OCI-M2 (cell line): ENCODE measurements around the gene CLK2.

Experiments used
- DNase-seq: peaks from one replicate; lab custom pipeline; 2025; ENCODE audit not compliant: unreplicated experiment; lab: John Stamatoyannopoulos, UW

CLK2 gene

GRCh38 chr1:155273343-155274245 lies at the start of gene CLK2:
CLK2 (minus strand) TSS chr1:155273504; CDS start chr1:155270977, 2,527 bp downstream.
- peak; percentile 59 for DNase-seq

- no peak for DNase-seq
Observed at GRCh38 chr1:155322571-155322952, 49.3 kb upstream of the CLK2 start.

- no peak for DNase-seq
Observed at GRCh38 chr1:155321639-155322503, 48.6 kb upstream of the CLK2 start.

GRCh38 chr1:155320661-155321617 lies 47.6 kb upstream of the CLK2 start, which contains the start of gene RUSC1:
RUSC1 (plus strand) TSS chr1:155320894; CDS start chr1:155321774, 880 bp downstream.
- no peak for DNase-seq

- no peak for DNase-seq
Observed at GRCh38 chr1:155320252-155320651, 46.9 kb upstream of the CLK2 start.

GRCh38 chr1:155319536-155319935 lies 46.2 kb upstream of the CLK2 start:
- DNase-seq = no peak

- DNase-seq = no peak
Observed at GRCh38 chr1:155318082-155318481, 44.8 kb upstream of the CLK2 start.

GRCh38 chr1:155316922-155317321 lies 43.6 kb upstream of the CLK2 start:
- DNase-seq = no peak

GRCh38 chr1:155313261-155313660 lies 40.0 kb upstream of the CLK2 start:
- no peak for DNase-seq

GRCh38 chr1:155309423-155310021 lies 36.2 kb upstream of the CLK2 start:
- DNase-seq = no peak

GRCh38 chr1:155308493-155309422 lies 35.5 kb upstream of the CLK2 start, which contains the start of gene FDPS:
FDPS (plus strand) TSS chr1:155308866; CDS start chr1:155309790, 924 bp downstream.
- peak; percentile 86 for DNase-seq

GRCh38 chr1:155307247-155307740 lies 34.0 kb upstream of the CLK2 start:
- DNase-seq = no peak

GRCh38 chr1:155305881-155306391 lies 32.6 kb upstream of the CLK2 start:
- no peak for DNase-seq

GRCh38 chr1:155304558-155305063 lies 31.3 kb upstream of the CLK2 start:
- DNase-seq = no peak

GRCh38 chr1:155301342-155301841 lies 28.1 kb upstream of the CLK2 start, which contains the start of gene PKLR:
PKLR (minus strand) TSS chr1:155301438; CDS start chr1:155301395, 43 bp downstream.
- DNase-seq = no peak

GRCh38 chr1:155300553-155301329 lies 27.4 kb upstream of the CLK2 start:
- no peak for DNase-seq

- DNase-seq = no peak
Observed at GRCh38 chr1:155300024-155300423, 26.7 kb upstream of the CLK2 start.
